ENCODE data around the gene PLB1.

The PLB1 gene

DNA sequence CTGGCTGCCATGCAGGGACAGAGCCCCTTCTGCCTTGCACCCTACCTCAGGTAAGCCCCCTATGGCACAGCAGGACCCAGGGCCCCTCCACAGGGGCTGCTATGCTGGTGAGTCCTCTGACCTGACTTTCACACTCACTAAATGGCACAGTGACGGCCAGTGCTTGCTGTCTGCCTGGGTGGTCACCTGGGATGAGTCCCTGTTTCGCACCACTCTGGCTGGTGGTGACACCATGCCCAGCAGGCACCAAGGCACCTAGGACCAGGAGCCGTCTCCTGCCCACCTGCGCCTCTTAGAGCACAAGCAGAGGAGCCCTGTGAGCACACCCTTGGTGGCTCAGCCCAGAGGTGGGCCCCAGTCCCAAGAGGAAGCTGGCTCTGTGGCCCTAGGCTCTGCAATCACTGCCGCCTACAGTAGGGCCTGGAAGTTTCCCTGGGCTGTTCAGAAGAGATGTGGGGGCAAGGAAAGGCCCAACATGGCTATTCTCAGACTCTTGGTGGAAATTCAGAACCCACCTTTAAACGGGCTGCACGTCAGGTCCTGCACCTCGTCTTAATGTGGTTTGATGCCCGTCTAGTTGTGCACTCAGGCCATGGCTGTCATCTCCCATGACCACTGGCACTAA lies 96.0 kb downstream of the PLB1 start:
- H3K4me3 ChIP-seq = no peak overlapping the region
- TF ChIP-seq EZH2 (IDR thresholded peaks at IDR 0.05) = no peak
- TF ChIP-seq FOXP2 (optimal IDR thresholded peaks at IDR 0.05; ENCODE audit: control extremely low read depth, extremely low read length, insufficient read depth) = no peak
- no peak for TF ChIP-seq POLR2AphosphoS5 (IDR thresholded peaks at IDR 0.05; ENCODE audit: borderline replicate concordance, low read depth, low read length)
- H3K9ac ChIP-seq (ENCODE audit: insufficient read length) = no peak overlapping the region
- H3K27ac ChIP-seq = no peak overlapping the region
- no peaks in the 10 kb centered on the region for H3K9me3 ChIP-seq (ENCODE audit: low read depth, low read length)
- DNase-seq (ENCODE audit: low read depth, low spot score) = no peak
- no peaks in the 10 kb centered on the region for H3K36me3 ChIP-seq (ENCODE audit: insufficient read depth, low read length)

DNA sequence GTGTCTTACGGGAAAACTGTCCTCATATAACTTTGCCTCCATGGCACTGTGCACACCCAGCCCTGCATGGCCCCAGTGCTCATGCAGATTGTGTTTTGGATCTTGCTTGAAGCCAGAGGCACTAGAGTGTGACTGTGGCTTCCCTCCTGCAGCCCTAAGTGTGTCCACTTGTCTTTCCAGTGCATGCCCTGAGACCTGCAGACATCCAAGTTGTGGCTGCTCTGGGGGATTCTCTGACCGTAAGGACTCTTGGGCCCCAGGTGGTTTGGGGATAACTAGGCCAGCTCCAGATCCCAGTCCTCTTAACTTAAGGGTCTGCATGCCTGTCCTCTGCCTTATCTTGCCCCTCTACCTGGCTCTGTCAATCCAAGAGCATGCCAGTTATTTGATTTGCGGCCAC lies 96.6 kb downstream of the PLB1 start:
- Histone ChIP-seq H3K9ac (ENCODE audit: insufficient read length) (no peak overlapping the region), H3K36me3 (ENCODE audit: insufficient read depth, low read length) (no peaks in the 10 kb centered on the region), H3K9me3 (ENCODE audit: low read depth, low read length) (no peaks in the 10 kb centered on the region), H3K4me3 (no peak overlapping the region), H3K27ac (no peak overlapping the region)
- TF ChIP-seq POLR2AphosphoS5 (IDR thresholded peaks at IDR 0.05; ENCODE audit: borderline replicate concordance, low read depth, low read length) (no peak), FOXP2 (optimal IDR thresholded peaks at IDR 0.05; ENCODE audit: control extremely low read depth, extremely low read length, insufficient read depth) (no peak), EZH2 (IDR thresholded peaks at IDR 0.05) (no peak)
- DNase-seq (ENCODE audit: low read depth, low spot score) = no peak

DNA sequence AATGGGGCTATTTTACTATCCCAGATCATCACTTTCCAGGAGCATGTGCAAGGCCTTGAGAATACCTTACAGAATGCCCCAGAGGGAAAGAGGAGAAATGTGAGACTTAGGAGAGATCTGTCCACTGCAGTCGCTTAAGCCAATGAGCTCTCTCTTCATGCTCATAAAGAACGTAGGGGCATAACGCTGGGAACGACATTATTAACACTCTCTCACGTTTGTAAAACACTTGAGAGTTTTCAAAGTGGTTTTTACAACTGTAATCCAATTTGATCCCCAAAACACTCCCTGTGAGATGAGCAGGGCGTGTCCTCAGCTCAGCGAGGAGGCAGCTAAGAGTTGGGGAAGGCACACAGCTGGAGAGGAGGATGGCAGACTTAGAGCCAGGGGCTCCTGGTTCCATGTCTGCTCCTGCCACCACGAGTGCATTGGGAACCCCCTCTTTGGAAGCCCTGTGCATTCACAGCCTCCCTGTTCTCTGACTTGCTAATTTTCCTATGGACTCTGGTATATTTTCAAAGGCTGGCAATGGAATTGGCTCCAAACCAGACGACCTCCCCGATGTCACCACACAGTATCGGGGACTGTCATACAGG lies 97.4 kb downstream of the PLB1 start:
- Histone ChIP-seq H3K4me3 (no peak overlapping the region), H3K9ac (ENCODE audit: insufficient read length) (no peak overlapping the region), H3K9me3 (ENCODE audit: low read depth, low read length) (no peaks in the 10 kb centered on the region), H3K27ac (no peak overlapping the region), H3K36me3 (ENCODE audit: insufficient read depth, low read length) (no peaks in the 10 kb centered on the region)
- TF ChIP-seq FOXP2 (optimal IDR thresholded peaks at IDR 0.05; ENCODE audit: control extremely low read depth, extremely low read length, insufficient read depth) (no peak), EZH2 (IDR thresholded peaks at IDR 0.05) (no peak), POLR2AphosphoS5 (IDR thresholded peaks at IDR 0.05; ENCODE audit: borderline replicate concordance, low read depth, low read length) (no peak)
- DNase-seq (ENCODE audit: low read depth, low spot score) = no peak

DNA sequence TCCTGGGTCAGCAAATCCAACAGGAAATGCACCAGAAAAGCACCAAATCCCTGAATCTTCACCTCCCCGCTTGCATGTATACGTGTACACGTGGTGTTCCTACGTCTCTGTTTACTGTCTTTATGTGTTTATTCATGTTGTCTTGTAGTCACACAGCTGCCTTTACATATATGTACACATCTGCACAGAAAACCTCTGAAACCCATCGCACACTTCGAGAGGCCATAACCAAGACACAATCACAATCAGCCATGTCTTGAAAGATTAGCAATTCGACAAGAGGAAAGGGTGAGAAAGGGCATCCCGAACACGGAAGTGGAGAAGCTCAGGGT lies 98.1 kb downstream of the PLB1 start:
- Histone ChIP-seq H3K27ac (no peak overlapping the region), H3K4me3 (no peak overlapping the region), H3K9me3 (ENCODE audit: low read depth, low read length) (no peaks in the 10 kb centered on the region), H3K9ac (ENCODE audit: insufficient read length) (no peak overlapping the region), H3K36me3 (ENCODE audit: insufficient read depth, low read length) (no peaks in the 10 kb centered on the region)
- no peak for TF ChIP-seq POLR2AphosphoS5 (IDR thresholded peaks at IDR 0.05; ENCODE audit: borderline replicate concordance, low read depth, low read length)
- TF ChIP-seq FOXP2 (optimal IDR thresholded peaks at IDR 0.05; ENCODE audit: control extremely low read depth, extremely low read length, insufficient read depth) = no peak
- TF ChIP-seq EZH2 (IDR thresholded peaks at IDR 0.05) = no peak
- DNase-seq (ENCODE audit: low read depth, low spot score) = no peak

DNA sequence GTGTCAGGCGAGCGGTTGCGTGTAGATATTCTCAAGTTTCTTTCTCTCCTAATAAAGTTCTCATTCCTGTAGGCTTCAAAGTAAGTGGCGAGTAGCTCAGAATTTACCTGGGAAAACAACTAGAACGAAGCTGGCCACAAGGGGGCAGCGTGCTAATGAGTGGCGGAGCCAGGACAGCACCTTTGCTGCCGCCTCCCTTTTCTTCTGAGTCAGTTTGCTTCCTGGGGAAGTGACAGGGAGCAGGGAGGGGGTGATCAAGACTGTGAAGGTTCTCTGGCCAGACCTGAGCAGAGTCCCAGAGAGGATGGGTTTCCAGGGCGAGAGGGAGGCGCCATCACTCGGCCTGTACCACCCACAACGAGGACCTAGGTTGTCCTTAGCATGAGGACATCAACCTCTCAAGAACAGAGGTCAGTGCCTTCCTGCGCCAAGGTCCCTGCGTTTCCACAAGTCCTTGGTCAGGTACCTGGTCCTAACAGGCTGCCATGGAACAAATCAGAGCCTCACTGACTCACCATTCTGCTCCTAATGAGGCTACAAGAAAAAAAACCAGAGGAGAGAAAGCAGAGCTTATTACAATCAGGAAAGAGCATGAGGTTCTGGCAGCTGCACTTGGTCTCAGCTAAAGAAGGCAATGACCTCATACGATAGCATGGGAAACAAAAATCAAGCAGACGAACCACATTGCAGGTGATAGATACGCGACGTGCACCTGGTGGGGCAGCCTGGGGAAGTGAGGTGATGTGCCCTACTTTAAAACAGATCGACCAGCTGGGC lies 98.7 kb downstream of the PLB1 start:
- TF ChIP-seq POLR2AphosphoS5 (IDR thresholded peaks at IDR 0.05; ENCODE audit: borderline replicate concordance, low read depth, low read length) (no peak), FOXP2 (optimal IDR thresholded peaks at IDR 0.05; ENCODE audit: control extremely low read depth, extremely low read length, insufficient read depth) (peak; percentile 39)
- H3K36me3 ChIP-seq (ENCODE audit: insufficient read depth, low read length) = no peaks in the 10 kb centered on the region
- H3K9me3 ChIP-seq (ENCODE audit: low read depth, low read length) = no peaks in the 10 kb centered on the region
- no peak overlapping the region for H3K27ac ChIP-seq
- no peak overlapping the region for H3K9ac ChIP-seq (ENCODE audit: insufficient read length)
- H3K4me3 ChIP-seq = no peak overlapping the region
- DNase-seq (ENCODE audit: low read depth, low spot score) = peak; percentile 34

DNA sequence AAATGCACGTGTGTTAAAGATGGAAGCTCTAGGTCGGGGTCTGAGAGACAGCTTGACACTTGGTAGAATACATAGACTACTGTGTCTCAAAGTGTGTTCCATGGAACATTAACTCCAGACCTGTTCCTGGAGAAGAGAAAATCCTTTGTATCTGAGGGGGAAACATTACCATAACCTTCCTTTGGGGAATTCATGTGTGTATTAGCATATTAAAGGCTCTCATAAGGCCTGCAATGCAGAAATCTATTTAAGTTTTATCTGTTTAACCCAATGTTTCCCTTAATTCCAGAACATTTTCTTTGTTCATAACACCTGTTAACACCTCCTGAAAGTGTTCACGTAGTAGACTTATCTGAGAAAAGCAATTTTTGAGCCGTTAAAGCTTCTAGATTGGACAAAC lies 99.5 kb downstream of the PLB1 start:
- TF ChIP-seq POLR2AphosphoS5 (IDR thresholded peaks at IDR 0.05; ENCODE audit: borderline replicate concordance, low read depth, low read length) = no peak
- Histone ChIP-seq H3K36me3 (ENCODE audit: insufficient read depth, low read length) (no peaks in the 10 kb centered on the region), H3K27ac (no peak overlapping the region), H3K4me3 (no peak overlapping the region), H3K9ac (ENCODE audit: insufficient read length) (no peak overlapping the region), H3K9me3 (ENCODE audit: low read depth, low read length) (no peaks in the 10 kb centered on the region)
- DNase-seq (ENCODE audit: low read depth, low spot score) = no peak

DNA sequence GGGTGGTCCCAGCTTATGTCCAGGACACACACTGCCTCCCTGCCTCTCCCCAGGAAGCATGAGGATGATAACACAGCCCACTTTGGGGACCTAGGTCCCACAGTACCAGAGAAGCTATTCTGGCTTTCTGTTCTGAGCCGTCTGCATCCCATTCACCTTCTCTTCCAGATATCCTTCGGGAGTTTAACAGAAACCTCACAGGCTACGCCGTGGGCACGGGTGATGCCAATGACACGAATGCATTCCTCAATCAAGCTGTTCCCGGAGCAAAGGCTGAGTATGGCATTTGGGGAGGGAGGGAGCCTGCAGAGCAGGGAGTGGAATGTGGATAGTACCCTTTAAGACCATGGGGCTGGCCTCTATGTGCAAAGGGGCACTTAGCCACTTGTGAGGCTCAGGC lies 102.6 kb downstream of the PLB1 start:
- DNase-seq (ENCODE audit: low read depth, low spot score) = no peak
- H3K4me3 ChIP-seq = no peak overlapping the region
- H3K9me3 ChIP-seq (ENCODE audit: low read depth, low read length) = no peaks in the 10 kb centered on the region
- TF ChIP-seq POLR2AphosphoS5 (IDR thresholded peaks at IDR 0.05; ENCODE audit: borderline replicate concordance, low read depth, low read length) (no peak), EZH2 (IDR thresholded peaks at IDR 0.05) (no peak), FOXP2 (optimal IDR thresholded peaks at IDR 0.05; ENCODE audit: control extremely low read depth, extremely low read length, insufficient read depth) (no peak)
- no peaks in the 10 kb centered on the region for H3K36me3 ChIP-seq (ENCODE audit: insufficient read depth, low read length)
- no peak overlapping the region for H3K27ac ChIP-seq
- H3K9ac ChIP-seq (ENCODE audit: insufficient read length) = no peak overlapping the region

DNA sequence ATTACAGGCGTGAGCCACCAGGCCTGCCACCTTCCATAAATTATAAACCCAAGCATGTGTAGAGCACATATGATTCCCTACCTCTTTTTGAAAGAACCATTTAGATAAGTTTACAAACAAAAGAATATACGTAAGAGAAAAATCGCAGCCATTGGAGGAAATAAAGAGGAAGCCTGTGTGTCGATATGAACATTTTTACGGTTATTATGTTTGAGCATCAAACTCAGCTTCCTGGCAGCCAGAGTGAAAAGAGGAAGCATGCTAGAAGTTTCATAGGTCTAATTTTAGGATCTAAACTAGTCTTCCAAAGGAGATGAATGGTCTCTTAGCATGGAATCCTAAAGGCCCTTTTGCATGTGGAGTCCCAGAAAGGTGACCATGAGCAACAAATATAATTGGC lies 104.3 kb downstream of the PLB1 start:
- Histone ChIP-seq H3K4me3 (no peak overlapping the region), H3K9me3 (ENCODE audit: low read depth, low read length) (no peaks in the 10 kb centered on the region), H3K9ac (ENCODE audit: insufficient read length) (no peak overlapping the region), H3K36me3 (ENCODE audit: insufficient read depth, low read length) (no peaks in the 10 kb centered on the region), H3K27ac (no peak overlapping the region)
- DNase-seq (ENCODE audit: low read depth, low spot score) = no peak
- TF ChIP-seq FOXP2 (optimal IDR thresholded peaks at IDR 0.05; ENCODE audit: control extremely low read depth, extremely low read length, insufficient read depth) (no peak), EZH2 (IDR thresholded peaks at IDR 0.05) (no peak), POLR2AphosphoS5 (IDR thresholded peaks at IDR 0.05; ENCODE audit: borderline replicate concordance, low read depth, low read length) (no peak)
